ENCODE measurements around the gene PITPNC1.

PITPNC1 gene

GRCh38 chr17:67602444-67602843, 225.4 kb downstream of the PITPNC1 start:
- TF ChIP-seq CTCF (IDR thresholded peaks at IDR 0.05; ENCODE audit: insufficient read depth, low read depth, low read length, missing control alignments) = no peak
- no peak overlapping the region for H3K4me3 ChIP-seq (ENCODE audit: low read length)
- DNase-seq (ENCODE audit: low read depth) = no peak

- TF ChIP-seq CTCF (IDR thresholded peaks at IDR 0.05; ENCODE audit: insufficient read depth, low read depth, low read length, missing control alignments) = peak; percentile 53
- peak; percentile 58 for DNase-seq (ENCODE audit: low read depth)
- H3K4me3 ChIP-seq (ENCODE audit: low read length) = no peak overlapping the region
Measured at GRCh38 chr17:67602974-67603373, 225.9 kb downstream of the PITPNC1 start.

- no peak overlapping the region for H3K4me3 ChIP-seq (ENCODE audit: low read length)
- no peak for DNase-seq (ENCODE audit: low read depth)
Measured at GRCh38 chr17:67605256-67605912, 228.3 kb downstream of the PITPNC1 start.

GRCh38 chr17:67606471-67606870, 229.4 kb downstream of the PITPNC1 start:
- TF ChIP-seq CTCF (IDR thresholded peaks at IDR 0.05; ENCODE audit: insufficient read depth, low read depth, low read length, missing control alignments) = no peak
- no peak for DNase-seq (ENCODE audit: low read depth)
- H3K4me3 ChIP-seq (ENCODE audit: low read length) = no peak overlapping the region

More at GRCh38 chr17:67605256-67605912, 228.3 kb downstream of the PITPNC1 start:
- no peak for TF ChIP-seq CTCF (IDR thresholded peaks at IDR 0.05; ENCODE audit: insufficient read depth, low read depth, low read length, missing control alignments)

GRCh38 chr17:67606896-67607604, 230.0 kb downstream of the PITPNC1 start:
- H3K4me3 ChIP-seq (ENCODE audit: low read length) = no peak overlapping the region
- no peak for TF ChIP-seq CTCF (IDR thresholded peaks at IDR 0.05; ENCODE audit: insufficient read depth, low read depth, low read length, missing control alignments)
- no peak for DNase-seq (ENCODE audit: low read depth)

GRCh38 chr17:67610061-67610460, 233.0 kb downstream of the PITPNC1 start:
- no peak for DNase-seq (ENCODE audit: low read depth)
- no peak overlapping the region for H3K4me3 ChIP-seq (ENCODE audit: low read length)

More at GRCh38 chr17:67610061-67610460, 233.0 kb downstream of the PITPNC1 start:
- no peak for TF ChIP-seq CTCF (IDR thresholded peaks at IDR 0.05; ENCODE audit: insufficient read depth, low read depth, low read length, missing control alignments)
